ENCODE measurements around the gene ZYX.

DNA sequence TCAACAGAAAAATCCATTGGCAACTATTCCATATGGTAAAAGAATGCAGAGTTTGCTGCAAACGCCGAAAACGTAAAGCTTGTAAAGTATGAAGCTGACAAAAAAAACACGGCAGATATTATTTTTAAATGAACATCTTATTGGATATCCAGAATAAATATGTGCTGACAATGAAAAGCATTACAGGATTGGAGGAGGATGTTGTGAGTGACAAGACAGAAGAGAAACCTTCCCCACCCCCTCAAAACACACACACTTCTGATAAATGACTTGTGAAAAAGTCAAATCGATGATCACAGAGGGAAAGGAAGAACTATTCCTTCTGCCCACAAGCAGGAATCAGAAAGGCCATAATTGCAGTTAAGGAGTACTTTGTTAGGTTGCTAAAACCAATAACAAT is 33.2 kb upstream of the ZYX start:
- TF ChIP-seq, protein P1, sequence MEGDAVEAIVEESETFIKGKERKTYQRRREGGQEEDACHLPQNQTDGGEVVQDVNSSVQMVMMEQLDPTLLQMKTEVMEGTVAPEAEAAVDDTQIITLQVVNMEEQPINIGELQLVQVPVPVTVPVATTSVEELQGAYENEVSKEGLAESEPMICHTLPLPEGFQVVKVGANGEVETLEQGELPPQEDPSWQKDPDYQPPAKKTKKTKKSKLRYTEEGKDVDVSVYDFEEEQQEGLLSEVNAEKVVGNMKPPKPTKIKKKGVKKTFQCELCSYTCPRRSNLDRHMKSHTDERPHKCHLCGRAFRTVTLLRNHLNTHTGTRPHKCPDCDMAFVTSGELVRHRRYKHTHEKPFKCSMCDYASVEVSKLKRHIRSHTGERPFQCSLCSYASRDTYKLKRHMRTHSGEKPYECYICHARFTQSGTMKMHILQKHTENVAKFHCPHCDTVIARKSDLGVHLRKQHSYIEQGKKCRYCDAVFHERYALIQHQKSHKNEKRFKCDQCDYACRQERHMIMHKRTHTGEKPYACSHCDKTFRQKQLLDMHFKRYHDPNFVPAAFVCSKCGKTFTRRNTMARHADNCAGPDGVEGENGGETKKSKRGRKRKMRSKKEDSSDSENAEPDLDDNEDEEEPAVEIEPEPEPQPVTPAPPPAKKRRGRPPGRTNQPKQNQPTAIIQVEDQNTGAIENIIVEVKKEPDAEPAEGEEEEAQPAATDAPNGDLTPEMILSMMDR (IDR thresholded peaks at IDR 0.05; ENCODE audit: insufficient read depth, low read depth, low read length): no peak
- no peak for TF ChIP-seq EZH2 (IDR thresholded peaks at IDR 0.05; ENCODE audit: insufficient read depth, low read length)

Measured in astrocyte (in vitro differentiated cells and primary cell).